HEK293 (cell line): ENCODE measurements around the gene HLA-DMB.

Experiments
- CTCF ChIA-PET: fragments of 350-600 bp; formaldehyde crosslinking; extraction: SDS; loops from one replicate; lab custom pipeline; 2021; ENCODE audit warnings: antibody characterized with exemption; lab: Yijun Ruan, JAX
- POLR2A ChIA-PET: fragments of 300-600 bp; formaldehyde crosslinking; extraction: SDS; loops from one replicate; lab custom pipeline; 2020; ENCODE audit warnings: antibody characterized with exemption, inconsistent platforms; lab: Yijun Ruan, JAX
- H3K27ac ChIP-seq: fragments of 200-500 bp; sonication (Bioruptor generic); 2 replicates; pipeline ENCODE4 v1.5.1; 2014; ENCODE audit warnings: low read depth, low read length, control low read depth, inconsistent platforms; ENCODE audit errors: extremely low read depth
- H3K36me3 ChIP-seq, 2 experiments: fragments of 200-500 bp in 1 of 2; sonication (Bioruptor generic) in 1 of 2; 1 replicate in 1 of 2; 2 replicates in 1 of 2; pipeline ENCODE4 v1.5.1; 2014 to 2017; ENCODE audit warnings: inconsistent platforms in 2 of 2, low read length in 2 of 2; ENCODE audit not compliant: control insufficient read depth in 2 of 2, insufficient read depth in 1 of 2
- H3K4me1 ChIP-seq: fragments of 200-500 bp; sonication (Bioruptor generic); 2 replicates; pipeline ENCODE4 v1.5.1; 2014; ENCODE audit warnings: mild to moderate bottlenecking, low read length, inconsistent platforms; ENCODE audit not compliant: control insufficient read depth, insufficient read depth
- H3K4me3 ChIP-seq: 2 replicates; pipeline ENCODE4 v1.5.1; 2011; ENCODE audit warnings: low read depth, mild to moderate bottlenecking, control low read depth, low read length, moderate library complexity
- H3K9me3 ChIP-seq: fragments of 200-500 bp; sonication (Bioruptor generic); 2 replicates; pipeline ENCODE4 v1.5.1; 2014; ENCODE audit warnings: low read depth, low read length, inconsistent platforms; ENCODE audit not compliant: control insufficient read depth, insufficient read depth
- GLIS1 ChIP-seq: fragments of 450-650 bp; formaldehyde crosslinking; IDR thresholded peaks from 2 replicates; pipeline ENCODE4 v1.5.1; 2016; ENCODE audit warnings: missing biosample characterization, missing genetic modification characterization
- MZF1 ChIP-seq: fragments of 450-650 bp; formaldehyde crosslinking; IDR thresholded peaks from 2 replicates; pipeline ENCODE4 v1.5.1; 2017; ENCODE audit warnings: missing biosample characterization, missing genetic modification characterization, borderline replicate concordance
- OVOL3 ChIP-seq: fragments of 450-650 bp; formaldehyde crosslinking; IDR thresholded peaks from 2 replicates; pipeline ENCODE4 v1.5.1; 2016; ENCODE audit warnings: missing biosample characterization, missing genetic modification characterization
- SP2 ChIP-seq: fragments of 450-650 bp; formaldehyde crosslinking; IDR thresholded peaks from 2 replicates; pipeline ENCODE4 v1.5.1; 2016; ENCODE audit warnings: missing biosample characterization, missing genetic modification characterization
- SP7 ChIP-seq: fragments of 450-650 bp; formaldehyde crosslinking; IDR thresholded peaks from 2 replicates; pipeline ENCODE4 v1.5.1; 2016; ENCODE audit warnings: missing biosample characterization, missing genetic modification characterization
- YY1 ChIP-seq: fragments of 450-650 bp; formaldehyde crosslinking; IDR thresholded peaks from 2 replicates; pipeline ENCODE4 v1.5.1; 2018; ENCODE audit warnings: missing biosample characterization, missing genetic modification characterization
- ZBTB48 ChIP-seq: fragments of 450-650 bp; formaldehyde crosslinking; IDR thresholded peaks from 2 replicates; pipeline ENCODE4 v1.5.1; 2016; ENCODE audit warnings: missing biosample characterization, missing genetic modification characterization
- ZBTB8A ChIP-seq: fragments of 450-650 bp; formaldehyde crosslinking; IDR thresholded peaks from 2 replicates; pipeline ENCODE4 v1.5.1; 2016; ENCODE audit warnings: missing biosample characterization, missing genetic modification characterization
- ZEB2 ChIP-seq: fragments of 450-650 bp; formaldehyde crosslinking; IDR thresholded peaks from 2 replicates; pipeline ENCODE4 v1.5.1; 2016; ENCODE audit warnings: missing biosample characterization, missing genetic modification characterization
- ZNF112 ChIP-seq: fragments of 450-650 bp; formaldehyde crosslinking; IDR thresholded peaks from 2 replicates; pipeline ENCODE4 v1.5.0; 2017; ENCODE audit warnings: missing biosample characterization, missing genetic modification characterization
- ZNF157 ChIP-seq: fragments of 450-650 bp; formaldehyde crosslinking; IDR thresholded peaks from 2 replicates; pipeline ENCODE4 v1.5.1; 2016; ENCODE audit warnings: missing biosample characterization, missing genetic modification characterization
- ZNF416 ChIP-seq: fragments of 450-650 bp; formaldehyde crosslinking; IDR thresholded peaks from 2 replicates; pipeline ENCODE4 v1.5.1; 2016; ENCODE audit warnings: missing biosample characterization, missing genetic modification characterization
- ZNF561 ChIP-seq: fragments of 450-650 bp; IDR thresholded peaks from 2 replicates; pipeline ENCODE4 v1.5.1; 2018; ENCODE audit warnings: missing biosample characterization, missing genetic modification characterization, borderline replicate concordance
- ZNF660 ChIP-seq: fragments of 450-650 bp; IDR thresholded peaks from 2 replicates; pipeline ENCODE4 v1.5.1; 2018; ENCODE audit warnings: missing biosample characterization, mild to moderate bottlenecking, missing genetic modification characterization
- ZSCAN30 ChIP-seq: fragments of 450-650 bp; IDR thresholded peaks from 2 replicates; pipeline ENCODE4 v1.5.1; 2018; ENCODE audit warnings: missing biosample characterization, mild to moderate bottlenecking, missing genetic modification characterization, moderate library complexity
- TF ChIP-seq, protein P1 (sequence below): fragments of 450-650 bp; formaldehyde crosslinking; IDR thresholded peaks from 2 replicates; pipeline ENCODE4 v1.5.1; 2016; ENCODE audit warnings: missing biosample characterization, missing genetic modification characterization
- TF ChIP-seq, protein P2 (sequence below): fragments of 450-650 bp; formaldehyde crosslinking; IDR thresholded peaks from 2 replicates; pipeline ENCODE4 v1.5.1; 2016; ENCODE audit warnings: missing biosample characterization, missing genetic modification characterization
- TF ChIP-seq, protein P3 (sequence below): fragments of 450-650 bp; formaldehyde crosslinking; IDR thresholded peaks from 2 replicates; pipeline ENCODE4 v1.5.1; 2016; ENCODE audit warnings: missing biosample characterization, missing genetic modification characterization
- TF ChIP-seq, protein P4 (sequence below): fragments of 450-650 bp; formaldehyde crosslinking; IDR thresholded peaks from 2 replicates; pipeline ENCODE4 v1.5.1; 2016; ENCODE audit warnings: missing biosample characterization, missing genetic modification characterization
- TF ChIP-seq, protein P5 (sequence below): fragments of 450-650 bp; formaldehyde crosslinking; conservative IDR thresholded peaks from 2 replicates; pipeline ENCODE4 v1.5.1; 2016; ENCODE audit warnings: low read depth, missing biosample characterization, missing genetic modification characterization

The HLA-DMB gene

DNA sequence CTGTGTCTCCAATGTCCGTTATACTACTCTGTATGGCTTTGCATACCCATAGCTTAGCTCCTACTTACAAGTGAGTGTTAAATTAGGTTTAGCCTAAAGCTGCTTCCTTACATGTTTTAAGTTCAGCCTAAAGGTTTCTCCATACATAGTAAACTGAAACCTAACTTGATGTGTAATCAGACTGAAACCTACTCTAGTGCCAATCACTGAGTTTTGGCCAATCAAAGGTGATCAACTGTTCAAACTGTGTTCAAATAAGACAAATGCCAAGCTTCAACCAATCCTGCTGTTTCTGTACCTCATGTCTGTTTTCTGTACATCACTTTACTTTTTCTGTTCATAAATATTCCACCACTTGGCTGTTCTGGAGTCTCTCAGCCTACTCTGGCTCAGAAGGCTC lies 48.5 kb upstream of the HLA-DMB start:
- TF ChIP-seq YY1 = no peak
- TF ChIP-seq SP2 (tag by site-specific recombination) = 0 out of 2 replicates have a peak, but pooled peaks have one; percentile 19
- no peaks in the 10 kb centered on the region for H3K9me3 ChIP-seq
- ChIA-PET POLR2A (interaction anchor here (1.7 to 3.4 kb wide), 2 partner anchors 18 to 56 kb away, joined by 4 to 22 read pairs; no protein-coding TSS in a partner anchor), CTCF (interaction anchor here (0.6 to 11.4 kb wide), 12 partner anchors 9 to 159 kb away, joined by 3 to 250 read pairs (median 5); partner anchors contain the start of genes BRD2 and HLA-DMA)
- no peak overlapping the region for H3K4me3 ChIP-seq
- no peaks in the 10 kb centered on the region for H3K36me3 ChIP-seq
- no peaks in the 10 kb centered on the region for H3K4me1 ChIP-seq
- H3K27ac ChIP-seq = no peak overlapping the region

DNA sequence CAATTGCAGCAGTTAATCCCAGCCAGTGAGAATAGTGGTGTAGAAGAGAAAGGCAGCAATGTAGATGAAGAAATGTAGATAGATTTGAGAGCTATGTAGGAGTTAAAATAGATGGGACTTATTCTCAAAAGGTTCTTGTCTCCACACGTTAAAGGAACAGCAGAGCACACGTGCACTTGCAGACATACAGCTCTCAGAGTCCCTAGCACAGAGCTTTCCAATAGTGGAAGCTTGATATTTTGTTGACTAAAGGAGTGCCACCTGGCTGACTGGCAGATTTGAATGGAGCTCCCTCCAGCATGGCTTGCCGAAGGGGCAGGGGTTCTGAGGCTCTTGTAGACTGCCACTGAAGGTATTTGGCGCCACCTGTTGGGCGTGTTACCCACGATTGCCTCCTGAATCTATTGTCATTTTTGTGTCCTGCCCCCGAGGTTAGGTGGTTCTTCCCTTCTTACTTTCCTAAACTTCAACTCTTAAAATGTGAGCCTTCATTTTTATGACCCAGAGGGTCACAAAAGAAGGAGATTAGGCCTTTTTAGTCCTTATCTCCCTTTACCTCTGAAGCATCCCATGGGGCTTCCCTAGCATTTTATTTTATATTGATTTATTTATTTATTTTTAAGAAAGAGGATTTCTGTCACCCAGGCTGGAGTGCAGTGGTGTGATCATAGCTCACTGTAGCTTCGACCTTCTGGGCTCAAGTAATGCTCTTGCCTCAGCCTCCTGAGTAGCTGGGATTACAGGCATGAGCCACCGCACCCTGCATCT lies 44.0 kb upstream of the HLA-DMB start:
- CTCF ChIA-PET = interaction anchor here (0.6 to 11.4 kb wide), 76 partner anchors 9 to 992 kb away, joined by 3 to 250 read pairs (median 4); partner anchors contain the start of genes BRD2, HLA-DMA, HLA-DMB and PSMB9
- no peak overlapping the region for H3K4me3 ChIP-seq
- no peaks in the 10 kb centered on the region for H3K9me3 ChIP-seq
- H3K27ac ChIP-seq = no peak overlapping the region
- H3K36me3 ChIP-seq = peaks cover 17 to 19% of the 10 kb centered on the region in 2 experiments
- POLR2A ChIA-PET = interaction anchor here (0.6 to 7.7 kb wide), 17 partner anchors 12 to 263 kb away, joined by 3 to 405 read pairs (median 4); partner anchors contain the start of genes BRD2, HLA-DMA, HLA-DMB and TAP2
- H3K4me1 ChIP-seq = peaks cover 4% of the 10 kb centered on the region; the same call in 1 of the 2 replicates
- TF ChIP-seq, protein P1, sequence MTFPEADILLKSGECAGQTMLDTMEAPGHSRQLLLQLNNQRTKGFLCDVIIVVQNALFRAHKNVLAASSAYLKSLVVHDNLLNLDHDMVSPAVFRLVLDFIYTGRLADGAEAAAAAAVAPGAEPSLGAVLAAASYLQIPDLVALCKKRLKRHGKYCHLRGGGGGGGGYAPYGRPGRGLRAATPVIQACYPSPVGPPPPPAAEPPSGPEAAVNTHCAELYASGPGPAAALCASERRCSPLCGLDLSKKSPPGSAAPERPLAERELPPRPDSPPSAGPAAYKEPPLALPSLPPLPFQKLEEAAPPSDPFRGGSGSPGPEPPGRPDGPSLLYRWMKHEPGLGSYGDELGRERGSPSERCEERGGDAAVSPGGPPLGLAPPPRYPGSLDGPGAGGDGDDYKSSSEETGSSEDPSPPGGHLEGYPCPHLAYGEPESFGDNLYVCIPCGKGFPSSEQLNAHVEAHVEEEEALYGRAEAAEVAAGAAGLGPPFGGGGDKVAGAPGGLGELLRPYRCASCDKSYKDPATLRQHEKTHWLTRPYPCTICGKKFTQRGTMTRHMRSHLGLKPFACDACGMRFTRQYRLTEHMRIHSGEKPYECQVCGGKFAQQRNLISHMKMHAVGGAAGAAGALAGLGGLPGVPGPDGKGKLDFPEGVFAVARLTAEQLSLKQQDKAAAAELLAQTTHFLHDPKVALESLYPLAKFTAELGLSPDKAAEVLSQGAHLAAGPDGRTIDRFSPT (tag by site-specific recombination) = peak; percentile 73
- TF ChIP-seq OVOL3 = no peak
- 0 out of 2 replicates have a peak, but pooled peaks have one; percentile 50 for TF ChIP-seq ZEB2 (tag by site-specific recombination)
- TF ChIP-seq ZNF157 (tag by site-specific recombination) = no peak
- peak; percentile 34; the same call in 1 of the 2 replicates for TF ChIP-seq ZBTB8A (tag by site-specific recombination)
- TF ChIP-seq ZNF561 (tag by site-specific recombination) = peak; percentile 66; the same call in 1 of the 2 replicates
- TF ChIP-seq ZNF112 (tag by site-specific recombination) = no peak
- TF ChIP-seq, protein P2, sequence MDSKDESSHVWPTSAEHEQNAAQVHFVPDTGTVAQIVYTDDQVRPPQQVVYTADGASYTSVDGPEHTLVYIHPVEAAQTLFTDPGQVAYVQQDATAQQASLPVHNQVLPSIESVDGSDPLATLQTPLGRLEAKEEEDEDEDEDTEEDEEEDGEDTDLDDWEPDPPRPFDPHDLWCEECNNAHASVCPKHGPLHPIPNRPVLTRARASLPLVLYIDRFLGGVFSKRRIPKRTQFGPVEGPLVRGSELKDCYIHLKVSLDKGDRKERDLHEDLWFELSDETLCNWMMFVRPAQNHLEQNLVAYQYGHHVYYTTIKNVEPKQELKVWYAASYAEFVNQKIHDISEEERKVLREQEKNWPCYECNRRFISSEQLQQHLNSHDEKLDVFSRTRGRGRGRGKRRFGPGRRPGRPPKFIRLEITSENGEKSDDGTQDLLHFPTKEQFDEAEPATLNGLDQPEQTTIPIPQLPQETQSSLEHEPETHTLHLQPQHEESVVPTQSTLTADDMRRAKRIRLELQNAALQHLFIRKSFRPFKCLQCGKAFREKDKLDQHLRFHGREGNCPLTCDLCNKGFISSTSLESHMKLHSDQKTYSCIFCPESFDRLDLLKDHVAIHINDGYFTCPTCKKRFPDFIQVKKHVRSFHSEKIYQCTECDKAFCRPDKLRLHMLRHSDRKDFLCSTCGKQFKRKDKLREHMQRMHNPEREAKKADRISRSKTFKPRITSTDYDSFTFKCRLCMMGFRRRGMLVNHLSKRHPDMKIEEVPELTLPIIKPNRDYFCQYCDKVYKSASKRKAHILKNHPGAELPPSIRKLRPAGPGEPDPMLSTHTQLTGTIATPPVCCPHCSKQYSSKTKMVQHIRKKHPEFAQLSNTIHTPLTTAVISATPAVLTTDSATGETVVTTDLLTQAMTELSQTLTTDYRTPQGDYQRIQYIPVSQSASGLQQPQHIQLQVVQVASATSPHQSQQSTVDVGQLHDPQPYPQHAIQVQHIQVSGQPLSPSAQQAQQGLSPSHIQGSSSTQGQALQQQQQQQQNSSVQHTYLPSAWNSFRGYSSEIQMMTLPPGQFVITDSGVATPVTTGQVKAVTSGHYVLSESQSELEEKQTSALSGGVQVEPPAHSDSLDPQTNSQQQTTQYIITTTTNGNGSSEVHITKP (tag by site-specific recombination) = peak; percentile 86
- TF ChIP-seq GLIS1 (tag by site-specific recombination) = peak; percentile 39; the same call in 1 of the 2 replicates
- TF ChIP-seq, protein P3, sequence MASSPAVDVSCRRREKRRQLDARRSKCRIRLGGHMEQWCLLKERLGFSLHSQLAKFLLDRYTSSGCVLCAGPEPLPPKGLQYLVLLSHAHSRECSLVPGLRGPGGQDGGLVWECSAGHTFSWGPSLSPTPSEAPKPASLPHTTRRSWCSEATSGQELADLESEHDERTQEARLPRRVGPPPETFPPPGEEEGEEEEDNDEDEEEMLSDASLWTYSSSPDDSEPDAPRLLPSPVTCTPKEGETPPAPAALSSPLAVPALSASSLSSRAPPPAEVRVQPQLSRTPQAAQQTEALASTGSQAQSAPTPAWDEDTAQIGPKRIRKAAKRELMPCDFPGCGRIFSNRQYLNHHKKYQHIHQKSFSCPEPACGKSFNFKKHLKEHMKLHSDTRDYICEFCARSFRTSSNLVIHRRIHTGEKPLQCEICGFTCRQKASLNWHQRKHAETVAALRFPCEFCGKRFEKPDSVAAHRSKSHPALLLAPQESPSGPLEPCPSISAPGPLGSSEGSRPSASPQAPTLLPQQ = 0 out of 2 replicates have a peak, but pooled peaks have one; percentile 34
- peak; percentile 92 for TF ChIP-seq ZNF660 (tag by site-specific recombination)
- TF ChIP-seq, protein P4, sequence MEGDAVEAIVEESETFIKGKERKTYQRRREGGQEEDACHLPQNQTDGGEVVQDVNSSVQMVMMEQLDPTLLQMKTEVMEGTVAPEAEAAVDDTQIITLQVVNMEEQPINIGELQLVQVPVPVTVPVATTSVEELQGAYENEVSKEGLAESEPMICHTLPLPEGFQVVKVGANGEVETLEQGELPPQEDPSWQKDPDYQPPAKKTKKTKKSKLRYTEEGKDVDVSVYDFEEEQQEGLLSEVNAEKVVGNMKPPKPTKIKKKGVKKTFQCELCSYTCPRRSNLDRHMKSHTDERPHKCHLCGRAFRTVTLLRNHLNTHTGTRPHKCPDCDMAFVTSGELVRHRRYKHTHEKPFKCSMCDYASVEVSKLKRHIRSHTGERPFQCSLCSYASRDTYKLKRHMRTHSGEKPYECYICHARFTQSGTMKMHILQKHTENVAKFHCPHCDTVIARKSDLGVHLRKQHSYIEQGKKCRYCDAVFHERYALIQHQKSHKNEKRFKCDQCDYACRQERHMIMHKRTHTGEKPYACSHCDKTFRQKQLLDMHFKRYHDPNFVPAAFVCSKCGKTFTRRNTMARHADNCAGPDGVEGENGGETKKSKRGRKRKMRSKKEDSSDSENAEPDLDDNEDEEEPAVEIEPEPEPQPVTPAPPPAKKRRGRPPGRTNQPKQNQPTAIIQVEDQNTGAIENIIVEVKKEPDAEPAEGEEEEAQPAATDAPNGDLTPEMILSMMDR (tag by site-specific recombination) = peak; percentile 85
- no peak for TF ChIP-seq ZNF416 (tag by site-specific recombination)
- TF ChIP-seq ZSCAN30 = peak; percentile 75
- TF ChIP-seq, protein P5, sequence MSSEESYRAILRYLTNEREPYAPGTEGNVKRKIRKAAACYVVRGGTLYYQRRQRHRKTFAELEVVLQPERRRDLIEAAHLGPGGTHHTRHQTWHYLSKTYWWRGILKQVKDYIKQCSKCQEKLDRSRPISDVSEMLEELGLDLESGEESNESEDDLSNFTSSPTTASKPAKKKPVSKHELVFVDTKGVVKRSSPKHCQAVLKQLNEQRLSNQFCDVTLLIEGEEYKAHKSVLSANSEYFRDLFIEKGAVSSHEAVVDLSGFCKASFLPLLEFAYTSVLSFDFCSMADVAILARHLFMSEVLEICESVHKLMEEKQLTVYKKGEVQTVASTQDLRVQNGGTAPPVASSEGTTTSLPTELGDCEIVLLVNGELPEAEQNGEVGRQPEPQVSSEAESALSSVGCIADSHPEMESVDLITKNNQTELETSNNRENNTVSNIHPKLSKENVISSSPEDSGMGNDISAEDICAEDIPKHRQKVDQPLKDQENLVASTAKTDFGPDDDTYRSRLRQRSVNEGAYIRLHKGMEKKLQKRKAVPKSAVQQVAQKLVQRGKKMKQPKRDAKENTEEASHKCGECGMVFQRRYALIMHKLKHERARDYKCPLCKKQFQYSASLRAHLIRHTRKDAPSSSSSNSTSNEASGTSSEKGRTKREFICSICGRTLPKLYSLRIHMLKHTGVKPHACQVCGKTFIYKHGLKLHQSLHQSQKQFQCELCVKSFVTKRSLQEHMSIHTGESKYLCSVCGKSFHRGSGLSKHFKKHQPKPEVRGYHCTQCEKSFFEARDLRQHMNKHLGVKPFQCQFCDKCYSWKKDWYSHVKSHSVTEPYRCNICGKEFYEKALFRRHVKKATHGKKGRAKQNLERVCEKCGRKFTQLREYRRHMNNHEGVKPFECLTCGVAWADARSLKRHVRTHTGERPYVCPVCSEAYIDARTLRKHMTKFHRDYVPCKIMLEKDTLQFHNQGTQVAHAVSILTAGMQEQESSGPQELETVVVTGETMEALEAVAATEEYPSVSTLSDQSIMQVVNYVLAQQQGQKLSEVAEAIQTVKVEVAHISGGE (tag by site-specific recombination) = peak; percentile 82
- peak; percentile 47; the same call in 1 of the 2 replicates for TF ChIP-seq MZF1
- peak; percentile 36; the same call in 1 of the 2 replicates for TF ChIP-seq SP7 (tag by site-specific recombination)
- TF ChIP-seq ZBTB48 (tag by site-specific recombination) = peak; percentile 93
